GM18499 (cell line): ENCODE results near the gene CBS.
"Not testable (repeated sequence)": the region's sequence is repeated elsewhere in the genome, so short reads cannot be mapped to it uniquely, and the experiment has no call there.

ENCODE experiments used
- ATAC-seq: cut with Tn5 transposase; IDR thresholded peaks from one replicate; pipeline ENCODE4 v1.9.1; 2021; ENCODE audit warnings: moderate number of reproducible peaks; ENCODE audit not compliant: insufficient read depth, unreplicated experiment

The CBS gene

DNA sequence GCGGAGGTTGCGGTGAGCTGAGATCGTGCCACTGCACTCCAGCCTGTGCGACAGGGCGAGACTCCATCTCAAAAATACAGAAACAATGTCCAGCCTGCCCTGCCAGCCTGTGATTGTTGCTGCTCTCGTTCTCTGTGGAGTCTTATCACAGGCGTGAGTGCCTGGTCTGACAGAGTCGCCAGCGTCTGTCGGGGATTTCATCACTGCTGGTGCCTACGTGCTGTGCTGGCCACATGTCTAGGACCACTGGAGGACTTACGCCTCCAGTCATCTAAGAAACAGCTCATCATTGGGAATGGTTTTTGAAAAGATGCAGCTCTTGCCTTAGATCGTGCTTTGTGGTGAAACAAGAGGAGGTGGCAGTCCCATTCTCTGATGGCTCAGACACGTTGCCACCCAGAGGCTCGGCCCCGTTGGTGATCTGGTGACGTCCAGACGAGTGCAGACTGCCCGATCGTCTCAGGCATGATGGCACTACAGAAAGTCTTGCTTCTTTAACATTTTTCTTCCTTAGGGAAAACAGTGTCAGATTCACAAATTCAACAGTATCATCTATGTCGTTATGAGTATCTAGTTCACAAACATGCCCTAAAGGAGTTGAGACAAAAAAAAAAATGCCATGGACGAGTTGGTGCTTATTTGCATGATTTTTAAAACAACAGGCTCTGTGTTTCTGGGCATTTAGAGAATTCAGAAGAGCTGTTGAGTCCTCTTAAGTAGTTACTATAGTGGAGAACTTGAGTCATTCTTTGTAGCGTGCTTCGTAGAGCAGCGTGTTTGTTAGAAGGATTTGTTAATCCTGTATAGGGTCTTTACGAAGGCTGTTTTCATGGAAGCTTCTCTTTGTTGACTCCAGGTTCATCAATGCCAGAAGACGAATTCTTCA is 47.5 kb downstream of the CBS start:
- no peak for ATAC-seq

DNA sequence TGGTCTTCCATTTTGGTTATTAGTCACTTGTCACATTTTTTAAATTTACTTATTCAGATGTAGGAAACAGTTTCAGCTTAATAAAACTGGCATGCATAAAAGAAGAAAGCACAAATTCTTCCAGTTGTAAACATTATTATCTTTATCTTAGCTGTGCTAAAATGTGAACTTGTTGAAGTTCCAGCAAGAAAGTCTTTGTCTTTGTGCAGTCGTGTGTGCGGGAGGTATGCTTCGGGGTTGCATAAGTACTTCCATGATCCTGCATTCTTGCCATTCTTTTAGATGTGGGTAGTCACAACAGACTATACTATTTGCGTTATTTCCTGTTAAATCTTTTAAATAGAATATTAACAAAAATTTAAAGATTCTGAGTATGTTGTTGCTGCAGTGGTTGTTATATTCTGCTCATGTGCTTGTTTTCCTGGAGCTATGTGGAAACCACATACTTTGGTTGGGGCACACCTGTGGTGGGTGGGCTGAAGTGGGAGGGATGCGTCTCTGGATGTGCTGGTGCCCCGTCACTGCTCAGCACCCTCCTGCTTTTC is 49.9 kb downstream of the CBS start:
- no peak for ATAC-seq

GRCh38 chr21:43024439-43025136 is 51.0 kb downstream of the CBS start:
- no peak for ATAC-seq

- no peak for ATAC-seq
Measured at GRCh38 chr21:43023175-43023574, 52.5 kb downstream of the CBS start.

DNA sequence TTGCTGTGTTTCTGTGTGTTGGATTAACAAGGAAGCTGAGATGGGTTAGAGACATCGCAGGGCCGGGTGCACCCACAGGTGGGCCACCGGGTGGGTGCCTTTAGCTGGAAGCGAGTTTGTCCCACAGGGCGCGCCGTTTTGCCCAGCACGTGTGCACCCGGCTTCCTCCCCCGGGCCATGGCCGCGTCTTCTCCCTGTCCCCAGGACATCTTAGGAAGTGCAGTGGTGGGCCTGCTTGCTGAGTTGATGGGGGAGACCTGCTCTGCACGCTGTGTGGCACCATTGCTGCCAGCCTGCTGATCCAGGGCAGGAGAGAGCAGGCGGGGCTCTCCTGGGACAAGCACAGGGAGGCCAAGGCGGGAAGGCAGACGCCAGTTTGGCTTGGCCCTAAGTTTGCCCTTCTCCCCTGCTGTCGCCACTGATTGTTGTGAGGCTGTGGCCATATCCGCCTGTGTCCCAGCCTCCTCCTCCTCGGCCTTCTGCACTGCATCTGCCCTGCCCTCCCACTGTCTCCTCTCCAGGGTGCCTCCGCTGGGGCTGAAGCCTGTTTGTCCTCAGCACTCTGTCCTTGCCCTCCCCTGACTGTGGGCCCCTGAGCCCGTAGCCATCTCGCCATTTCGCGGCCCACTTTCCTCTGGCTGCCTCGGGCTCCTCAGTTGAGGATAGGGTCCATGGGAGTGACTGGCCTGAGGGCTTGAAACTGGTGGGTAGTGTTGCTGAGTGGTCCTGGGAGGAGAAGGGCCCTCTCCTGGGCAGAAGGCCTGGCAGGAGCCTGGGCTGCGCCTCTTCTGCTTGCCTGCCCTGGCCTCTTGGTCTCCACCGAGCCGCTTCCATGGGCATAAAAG is 53.7 kb downstream of the CBS start:
- no peak for ATAC-seq

- ATAC-seq, result no peak
Measured at GRCh38 chr21:43021191-43021590, 54.4 kb downstream of the CBS start.

GRCh38 chr21:43020771-43021170 is 54.9 kb downstream of the CBS start:
- ATAC-seq, result no peak

DNA sequence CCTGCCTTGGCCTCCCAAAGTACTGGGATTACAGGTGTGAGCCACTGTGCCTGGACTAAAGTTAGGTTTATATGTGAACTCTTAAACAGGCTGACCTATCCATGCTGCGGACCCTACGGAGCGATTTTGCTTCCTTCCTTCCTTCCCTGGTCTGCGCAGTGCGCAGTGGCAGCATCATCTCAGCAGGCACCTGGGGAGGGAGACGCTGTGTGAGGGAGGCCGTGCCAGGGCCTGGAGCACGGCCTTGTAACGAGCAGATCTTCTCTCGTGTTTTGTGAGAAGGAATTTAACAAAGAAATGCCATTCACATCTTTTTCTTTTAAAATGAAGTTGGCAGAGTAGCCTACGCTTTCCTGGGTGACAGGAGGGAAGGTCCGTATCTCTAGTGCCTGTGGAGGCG is 55.5 kb downstream of the CBS start:
- no peak for ATAC-seq

DNA sequence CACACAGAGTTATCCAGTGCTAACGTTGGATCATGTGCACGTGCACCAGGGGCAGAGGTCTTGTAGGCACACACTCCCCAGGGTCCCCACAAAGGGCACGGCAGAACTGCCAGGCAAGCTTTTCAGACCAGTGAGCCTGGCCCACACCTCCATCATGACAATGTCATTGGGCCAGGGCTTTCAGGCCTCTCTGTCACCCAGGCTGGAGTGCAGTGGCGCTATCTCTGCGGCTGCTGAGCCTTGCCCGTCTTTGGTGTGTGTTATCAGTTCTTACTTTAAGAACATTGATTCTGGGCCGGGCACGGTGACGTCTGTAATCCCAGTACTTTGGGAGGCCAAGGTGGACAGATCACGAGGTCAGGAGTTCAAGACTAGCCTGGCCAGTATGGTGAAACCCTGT is 57.1 kb downstream of the CBS start:
- ATAC-seq, result no peak

DNA sequence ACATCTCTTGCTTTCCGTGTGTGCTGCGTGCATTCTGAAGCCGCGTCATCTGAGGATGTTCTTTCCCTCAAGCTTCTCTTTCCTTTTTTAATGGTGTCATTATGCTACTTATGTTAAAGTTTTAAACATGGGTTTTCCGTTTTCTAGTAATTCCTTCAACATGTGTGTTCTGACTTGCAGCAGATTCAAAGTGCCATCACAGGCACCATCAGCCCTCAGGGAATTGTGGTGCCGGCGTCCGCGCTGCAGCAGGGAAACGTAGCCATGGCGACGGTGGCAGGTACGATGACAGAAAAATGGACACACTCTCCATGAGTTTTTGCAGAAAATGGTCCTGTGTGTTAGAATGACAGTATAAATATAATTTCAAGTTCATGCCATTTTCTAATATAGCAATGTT is 58.9 kb downstream of the CBS start:
- ATAC-seq, result no peak

GRCh38 chr21:43015906-43016540 is 59.6 kb downstream of the CBS start:
- no peak for ATAC-seq

- no peak for ATAC-seq
Measured at GRCh38 chr21:43012596-43012995, 63.0 kb downstream of the CBS start.

DNA sequence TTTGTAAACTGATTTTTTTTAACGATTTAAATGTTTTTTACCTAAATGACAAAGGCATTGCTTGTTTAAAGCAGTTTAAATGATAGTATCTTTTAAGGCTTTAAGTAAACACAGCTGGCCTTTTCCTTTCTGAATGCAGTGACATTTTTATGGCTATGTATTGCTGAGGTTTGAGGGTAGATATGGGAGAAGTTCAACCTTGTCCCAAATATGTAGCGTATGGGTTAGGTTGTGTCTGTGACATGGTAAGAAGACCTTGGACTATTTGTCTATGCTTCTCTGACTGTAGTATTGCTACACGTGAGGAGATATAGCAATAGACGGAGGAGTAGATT is 68.8 kb downstream of the CBS start:
- ATAC-seq, result no peak

- not testable (repeated sequence) for ATAC-seq
Measured at GRCh38 chr21:43006051-43006873, 69.4 kb downstream of the CBS start.

- ATAC-seq, result no peak
Measured at GRCh38 chr21:43005635-43006034, 70.0 kb downstream of the CBS start.

GRCh38 chr21:43004926-43005325 is 70.7 kb downstream of the CBS start:
- ATAC-seq, result no peak
